ENCODE measurements around the gene RNF167.

RNF167 gene

DNA sequence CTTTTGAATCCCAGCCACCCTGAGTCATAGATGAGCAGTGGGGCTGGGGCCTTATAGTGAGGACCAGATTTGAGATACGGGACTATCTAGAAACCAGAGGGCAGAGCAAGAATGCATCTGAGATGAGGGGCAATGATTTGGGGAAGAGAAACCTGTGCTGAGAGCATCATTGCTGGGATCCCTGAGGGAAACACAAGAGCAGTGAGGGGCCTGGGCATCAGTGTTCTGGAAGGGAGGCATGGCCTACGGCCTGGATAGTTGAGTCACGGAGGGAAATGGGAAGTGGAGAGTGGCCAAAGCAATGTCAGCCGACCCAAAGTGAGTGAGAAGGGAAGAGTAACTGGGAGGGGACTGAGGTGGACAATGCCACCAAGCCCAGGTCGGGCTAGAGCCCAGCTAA lies 42.2 kb downstream of the RNF167 start (continued):
- TF ChIP-seq KLF7 (tag by site-specific recombination; IDR thresholded peaks at IDR 0.05; ENCODE audit: borderline replicate concordance) (no peak), ZNF747 (tag by site-specific recombination; IDR thresholded peaks at IDR 0.05) (no peak)

DNA sequence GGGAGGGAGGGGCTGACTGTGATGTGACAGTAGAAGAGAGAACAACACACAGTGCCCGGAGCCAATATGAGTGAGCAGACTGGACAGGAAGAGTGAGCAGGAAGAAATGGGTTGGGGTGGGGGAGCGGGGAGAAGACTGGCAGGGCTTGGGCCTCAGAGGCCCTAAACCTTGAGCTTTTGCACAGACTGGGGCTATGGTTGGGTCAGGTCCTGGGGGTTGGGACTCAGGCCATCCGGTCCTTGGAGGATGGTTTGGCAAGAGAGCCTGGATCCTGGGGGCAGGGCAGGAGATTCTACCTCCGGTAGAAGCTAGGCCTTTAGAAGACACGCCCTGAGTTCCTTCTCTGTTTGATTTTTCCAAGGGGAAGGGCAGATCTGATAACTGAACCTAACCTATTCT lies 46.3 kb downstream of the RNF167 start:
- H3K36me3 ChIP-seq (ENCODE audit: control insufficient read depth in 2 of 2, insufficient read depth in 1 of 2, low read length in 2 of 2) = peaks cover 13 to 23% of the 10 kb centered on the region in 2 experiments; a peak in 2 of 3 replicates
- H3K4me3 ChIP-seq (ENCODE audit: low read depth, low read length) = peak overlapping the region; percentile 78
- peak overlapping the region; percentile 92 for H3K27ac ChIP-seq (ENCODE audit: extremely low read depth, low read depth, low read length)
- TF ChIP-seq, protein P1, sequence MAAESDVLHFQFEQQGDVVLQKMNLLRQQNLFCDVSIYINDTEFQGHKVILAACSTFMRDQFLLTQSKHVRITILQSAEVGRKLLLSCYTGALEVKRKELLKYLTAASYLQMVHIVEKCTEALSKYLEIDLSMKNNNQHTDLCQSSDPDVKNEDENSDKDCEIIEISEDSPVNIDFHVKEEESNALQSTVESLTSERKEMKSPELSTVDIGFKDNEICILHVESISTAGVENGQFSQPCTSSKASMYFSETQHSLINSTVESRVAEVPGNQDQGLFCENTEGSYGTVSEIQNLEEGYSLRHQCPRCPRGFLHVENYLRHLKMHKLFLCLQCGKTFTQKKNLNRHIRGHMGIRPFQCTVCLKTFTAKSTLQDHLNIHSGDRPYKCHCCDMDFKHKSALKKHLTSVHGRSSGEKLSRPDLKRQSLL (tag by site-specific recombination; IDR thresholded peaks at IDR 0.05) = peak; percentile 12; the same call in 1 of the 2 replicates
- TF ChIP-seq ZNF10 (tag by site-specific recombination; IDR thresholded peaks at IDR 0.05) = no peak
- ChIA-PET CTCF (interaction anchor here (0.6 to 3.3 kb wide), 20 partner anchors 8 to 124 kb away, joined by 3 to 21 read pairs (median 4); partner anchors contain the start of genes INCA1, KIF1C and SPAG7), POLR2A (interaction anchor here (0.8 to 2.3 kb wide), 8 partner anchors 11 to 190 kb away, joined by 3 to 40 read pairs (median 7); partner anchors contain the start of genes INCA1, KIF1C, PFN1 and PSMB6)
- H3K4me1 ChIP-seq (ENCODE audit: control insufficient read depth, insufficient read depth, low read length) = peaks cover 11% of the 10 kb centered on the region
- no peaks in the 10 kb centered on the region for H3K9me3 ChIP-seq (ENCODE audit: control insufficient read depth, insufficient read depth, low read depth, low read length)

DNA sequence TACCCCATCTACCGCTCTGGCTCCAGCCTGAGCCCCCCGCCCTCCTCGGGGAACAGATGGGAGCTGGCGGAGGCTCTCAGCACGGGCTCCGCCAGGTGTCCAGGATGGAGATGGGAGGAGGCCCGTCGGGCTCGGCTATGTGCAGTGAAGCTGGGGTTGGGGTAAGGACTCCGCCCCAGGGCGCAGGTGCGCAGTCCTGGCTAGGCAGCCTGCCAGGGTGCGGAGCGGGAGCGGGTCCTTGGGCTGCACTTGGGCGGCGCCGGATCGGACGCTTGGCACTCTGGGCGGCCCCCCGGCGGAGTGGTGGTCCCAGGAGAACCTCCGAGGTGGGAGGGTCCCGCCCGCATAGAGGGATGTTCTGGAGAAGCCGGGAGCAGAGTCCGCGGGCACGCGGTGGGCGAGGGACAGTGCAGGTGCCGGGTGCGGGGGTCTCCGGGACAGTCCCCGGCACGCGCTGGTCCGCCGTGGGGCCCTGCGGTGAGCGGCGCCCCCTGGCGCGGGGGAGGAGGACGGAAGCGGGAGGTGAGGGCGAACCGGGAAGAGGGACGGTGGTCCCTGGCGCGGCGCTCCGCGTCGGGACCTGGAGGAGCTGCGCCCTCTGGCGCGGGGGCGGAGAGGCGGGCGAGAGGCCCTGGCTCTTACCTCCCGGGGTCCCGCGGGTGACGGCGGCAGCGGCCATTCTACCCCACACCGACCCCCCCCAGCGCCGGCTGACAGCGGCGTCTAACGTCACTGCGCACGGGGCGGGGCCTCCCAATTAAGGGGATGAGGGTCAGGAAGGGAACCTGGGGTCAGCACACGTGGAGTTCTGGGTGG lies 47.1 kb downstream of the RNF167 start, which contains the start of gene CAMTA2:
Gene CAMTA2 (minus strand): TSS at position 725 of the 816 bp plus-strand sequence. CDS start 1,453 bp downstream, outside the sequence.
- peak within 1 kb of the TSS; percentile 92 for H3K27ac ChIP-seq (ENCODE audit: extremely low read depth, low read depth, low read length)
- peaks cover 11% of the 10 kb centered on the region for H3K4me1 ChIP-seq (ENCODE audit: control insufficient read depth, insufficient read depth, low read length)
- ChIA-PET POLR2A (interaction anchor here (0.8 to 2.3 kb wide), 10 partner anchors 9 to 191 kb away, joined by 3 to 40 read pairs (median 5); partner anchors contain the start of genes INCA1, KIF1C, PFN1 and PSMB6), CTCF (interaction anchor here (0.6 to 3.3 kb wide), 27 partner anchors 9 to 353 kb away, joined by 3 to 21 read pairs (median 4); partner anchors contain the start of genes INCA1, KIF1C and SPAG7)
- peak within 1 kb of the TSS; percentile 78 for H3K4me3 ChIP-seq (ENCODE audit: low read depth, low read length)
- no peaks in the 10 kb centered on the region for H3K9me3 ChIP-seq (ENCODE audit: control insufficient read depth, insufficient read depth, low read depth, low read length)
- H3K36me3 ChIP-seq (ENCODE audit: control insufficient read depth in 2 of 2, insufficient read depth in 1 of 2, low read length in 2 of 2) = peaks cover 13 to 16% of the 10 kb centered on the region in 2 experiments; a peak in 2 of 3 replicates
- TF ChIP-seq KLF7 (tag by site-specific recombination; IDR thresholded peaks at IDR 0.05; ENCODE audit: borderline replicate concordance) (no peak), ZNF76 (tag by site-specific recombination; IDR thresholded peaks at IDR 0.05; ENCODE audit: borderline replicate concordance, low read depth) (peak; percentile 82), ZNF692 (tag by site-specific recombination; IDR thresholded peaks at IDR 0.05) (peak; percentile 94), ZNF2 (tag by site-specific recombination; IDR thresholded peaks at IDR 0.05) (peak; percentile 81), GLIS2 (tag by site-specific recombination; IDR thresholded peaks at IDR 0.05) (peak; percentile 100), ZNF623 (tag by site-specific recombination; IDR thresholded peaks at IDR 0.05) (0 out of 2 replicates have a peak, but pooled peaks have one; percentile 12), KLF10 (tag by site-specific recombination; IDR thresholded peaks at IDR 0.05) (peak; percentile 61), ZBTB21 (tag by site-specific recombination; IDR thresholded peaks at IDR 0.05) (peak; percentile 79), ZBTB10 (tag by site-specific recombination; IDR thresholded peaks at IDR 0.05) (peak; percentile 93), ZNF341 (tag by site-specific recombination; IDR thresholded peaks at IDR 0.05; ENCODE audit: low read depth) (peak; percentile 100), YY1 (tag by site-specific recombination; IDR thresholded peaks at IDR 0.05) (peak; percentile 88)
- TF ChIP-seq, protein P2, sequence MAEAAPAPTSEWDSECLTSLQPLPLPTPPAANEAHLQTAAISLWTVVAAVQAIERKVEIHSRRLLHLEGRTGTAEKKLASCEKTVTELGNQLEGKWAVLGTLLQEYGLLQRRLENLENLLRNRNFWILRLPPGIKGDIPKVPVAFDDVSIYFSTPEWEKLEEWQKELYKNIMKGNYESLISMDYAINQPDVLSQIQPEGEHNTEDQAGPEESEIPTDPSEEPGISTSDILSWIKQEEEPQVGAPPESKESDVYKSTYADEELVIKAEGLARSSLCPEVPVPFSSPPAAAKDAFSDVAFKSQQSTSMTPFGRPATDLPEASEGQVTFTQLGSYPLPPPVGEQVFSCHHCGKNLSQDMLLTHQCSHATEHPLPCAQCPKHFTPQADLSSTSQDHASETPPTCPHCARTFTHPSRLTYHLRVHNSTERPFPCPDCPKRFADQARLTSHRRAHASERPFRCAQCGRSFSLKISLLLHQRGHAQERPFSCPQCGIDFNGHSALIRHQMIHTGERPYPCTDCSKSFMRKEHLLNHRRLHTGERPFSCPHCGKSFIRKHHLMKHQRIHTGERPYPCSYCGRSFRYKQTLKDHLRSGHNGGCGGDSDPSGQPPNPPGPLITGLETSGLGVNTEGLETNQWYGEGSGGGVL (tag by site-specific recombination; IDR thresholded peaks at IDR 0.05) = peak; percentile 90
- TF ChIP-seq, protein P3, sequence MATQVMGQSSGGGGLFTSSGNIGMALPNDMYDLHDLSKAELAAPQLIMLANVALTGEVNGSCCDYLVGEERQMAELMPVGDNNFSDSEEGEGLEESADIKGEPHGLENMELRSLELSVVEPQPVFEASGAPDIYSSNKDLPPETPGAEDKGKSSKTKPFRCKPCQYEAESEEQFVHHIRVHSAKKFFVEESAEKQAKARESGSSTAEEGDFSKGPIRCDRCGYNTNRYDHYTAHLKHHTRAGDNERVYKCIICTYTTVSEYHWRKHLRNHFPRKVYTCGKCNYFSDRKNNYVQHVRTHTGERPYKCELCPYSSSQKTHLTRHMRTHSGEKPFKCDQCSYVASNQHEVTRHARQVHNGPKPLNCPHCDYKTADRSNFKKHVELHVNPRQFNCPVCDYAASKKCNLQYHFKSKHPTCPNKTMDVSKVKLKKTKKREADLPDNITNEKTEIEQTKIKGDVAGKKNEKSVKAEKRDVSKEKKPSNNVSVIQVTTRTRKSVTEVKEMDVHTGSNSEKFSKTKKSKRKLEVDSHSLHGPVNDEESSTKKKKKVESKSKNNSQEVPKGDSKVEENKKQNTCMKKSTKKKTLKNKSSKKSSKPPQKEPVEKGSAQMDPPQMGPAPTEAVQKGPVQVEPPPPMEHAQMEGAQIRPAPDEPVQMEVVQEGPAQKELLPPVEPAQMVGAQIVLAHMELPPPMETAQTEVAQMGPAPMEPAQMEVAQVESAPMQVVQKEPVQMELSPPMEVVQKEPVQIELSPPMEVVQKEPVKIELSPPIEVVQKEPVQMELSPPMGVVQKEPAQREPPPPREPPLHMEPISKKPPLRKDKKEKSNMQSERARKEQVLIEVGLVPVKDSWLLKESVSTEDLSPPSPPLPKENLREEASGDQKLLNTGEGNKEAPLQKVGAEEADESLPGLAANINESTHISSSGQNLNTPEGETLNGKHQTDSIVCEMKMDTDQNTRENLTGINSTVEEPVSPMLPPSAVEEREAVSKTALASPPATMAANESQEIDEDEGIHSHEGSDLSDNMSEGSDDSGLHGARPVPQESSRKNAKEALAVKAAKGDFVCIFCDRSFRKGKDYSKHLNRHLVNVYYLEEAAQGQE (tag by site-specific recombination; IDR thresholded peaks at IDR 0.05) = peak; percentile 50; the same call in 1 of the 2 replicates

Measured in HEK293 (cell line).